Endodermal cell (in vitro differentiated cells): Measurements from ENCODE around the gene CD2. TPM values are rescaled to one million over a fixed set of nuclear protein-coding genes. Genes with fewer than 3 reads are reported as not detected.

Source experiments
- DNase-seq: peaks from one replicate; pipeline ENCODE4 v3.0.0-alpha.2; 2017
- H3K27ac ChIP-seq: 2 replicates; pipeline ENCODE4 v1.5.1; 2013; ENCODE audit warnings: mild to moderate bottlenecking, low read depth, low read length, moderate library complexity
- H3K27me3 ChIP-seq: 2 replicates; pipeline ENCODE4 v1.6.1; 2013; ENCODE audit warnings: mild to moderate bottlenecking, low read length, moderate library complexity; ENCODE audit not compliant: insufficient read depth, control insufficient read depth, poor library complexity, severe bottlenecking
- H3K36me3 ChIP-seq: 2 replicates; pipeline ENCODE4 v1.7.0; 2013; ENCODE audit warnings: mild to moderate bottlenecking, low read length, moderate library complexity; ENCODE audit not compliant: control insufficient read depth, insufficient read depth
- H3K4me1 ChIP-seq: one replicate; pipeline ENCODE4 v1.7.0; 2013; ENCODE audit warnings: low read length; ENCODE audit not compliant: control insufficient read depth, insufficient read depth
- H3K4me3 ChIP-seq: 2 replicates; pipeline ENCODE4 v1.5.1; 2013; ENCODE audit warnings: mild to moderate bottlenecking, low read length, moderate library complexity
- H3K9ac ChIP-seq: 2 replicates; pipeline ENCODE4 v1.6.1; 2013; ENCODE audit warnings: mild to moderate bottlenecking, low read length, moderate library complexity; ENCODE audit not compliant: poor library complexity, severe bottlenecking; ENCODE audit errors: extremely low read depth
- H3K9me3 ChIP-seq: 2 replicates; pipeline ENCODE4 v1.6.1; 2013; ENCODE audit warnings: mild to moderate bottlenecking, low read length, moderate library complexity; ENCODE audit not compliant: control insufficient read depth
- H3K27ac Mint-ChIP-seq: 2 replicates; pipeline ENCODE4 v1.8.0; 2020; ENCODE audit warnings: mixed read lengths
- H3K27me3 Mint-ChIP-seq: 2 replicates; pipeline ENCODE4 v1.8.0; 2021; ENCODE audit warnings: mild to moderate bottlenecking, mixed read lengths; ENCODE audit not compliant: insufficient read depth
- H3K36me3 Mint-ChIP-seq: 2 replicates; pipeline ENCODE4 v1.8.0; 2020; ENCODE audit warnings: low read depth, mixed read lengths
- H3K4me1 Mint-ChIP-seq: 2 replicates; pipeline ENCODE4 v1.8.0; 2020; ENCODE audit warnings: mixed read lengths
- H3K4me3 Mint-ChIP-seq: 2 replicates; pipeline ENCODE4 v1.8.0; 2020; ENCODE audit warnings: mild to moderate bottlenecking, moderate library complexity, mixed read lengths
- H3K9me3 Mint-ChIP-seq: 2 replicates; pipeline ENCODE4 v1.8.0; 2020; ENCODE audit warnings: mild to moderate bottlenecking, mixed read lengths
- CTCF ChIP-seq: fragments of 200-600 bp; sonication (generic); conservative IDR thresholded peaks from 2 replicates; pipeline ENCODE4 v1.5.0; 2021; ENCODE audit warnings: antibody characterized with exemption, mild to moderate bottlenecking
- WGBS, 2 experiments: methylation state at CpG; one replicate each; pipeline versions ENCODE4 v1.1.5 to v1.1.7; 2013; ENCODE audit warnings: missing lambda C conversion rate in 2 of 2, mixed read lengths in 1 of 2; ENCODE audit not compliant: insufficient coverage in 1 of 2, insufficient read length in 1 of 2; 5-methylcytosine and 5-hydroxymethylcytosine counted together
- total RNA-seq, 2 donors: library from RNA; stranded (reverse); fragmentation: NEBNext Ultra II Directional in 1 of 2; extraction: Animal tissue kit (Norgen Biotek cat#: 25700) in 1 of 2; gene quantifications; 2 replicates in 1 of 2; 3 replicates in 1 of 2; pipeline ENCODE4 v1.2.1, GENCODE V29; 2021

Gene CD2
- total RNA-seq, 2 donors from 2014 or later = not detected

DNA sequence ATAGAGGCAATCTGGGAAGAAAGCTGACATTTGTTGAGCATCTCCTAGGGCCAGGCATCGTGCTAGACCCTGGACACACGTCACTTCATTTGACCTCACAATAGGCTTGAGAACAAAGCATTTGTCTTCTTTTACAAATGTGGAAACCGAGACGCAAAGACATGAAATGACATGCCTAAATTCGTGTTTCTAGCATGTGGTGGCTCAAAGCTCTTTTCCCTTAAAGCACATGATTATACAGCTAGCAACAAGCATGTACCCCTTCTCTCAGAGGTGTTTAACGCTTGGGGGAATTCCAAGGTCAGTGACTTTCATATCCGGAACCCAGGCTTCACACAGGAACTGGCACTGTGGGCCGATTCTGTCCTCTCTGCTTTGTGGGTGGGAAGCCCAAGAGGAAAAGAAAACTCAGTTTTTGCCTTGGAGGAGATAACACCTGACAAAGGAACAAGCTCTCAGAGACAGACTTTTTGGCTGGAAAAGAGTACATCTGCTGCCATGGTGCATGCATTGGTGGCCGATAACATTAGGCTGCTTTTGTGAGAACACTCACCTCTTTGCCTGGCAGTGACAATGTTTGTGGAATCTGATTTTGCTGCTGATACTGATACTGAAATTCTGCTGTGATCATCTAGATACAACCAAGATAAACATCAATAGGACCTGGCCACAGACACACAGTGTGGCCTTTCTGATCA is 15.4 kb upstream of the CD2 start:
- no peaks in the 10 kb centered on the region for H3K27me3 ChIP-seq
- no peaks in the 10 kb centered on the region for H3K4me1 ChIP-seq
- Mint-ChIP-seq H3K4me3 (no peak overlapping the region), H3K27ac (no peak overlapping the region), H3K4me1 (no peaks in the 10 kb centered on the region), H3K36me3 (peaks cover 9% of the 10 kb centered on the region), H3K9me3 (peaks cover 26% of the 10 kb centered on the region), H3K27me3 (peaks cover 3% of the 10 kb centered on the region)
- H3K9me3 ChIP-seq = peaks cover 14% of the 10 kb centered on the region
- 86 to 90% methylated on average over 7 to 9 of the region's 9 CpGs for WGBS, 2 experiments
- DNase-seq = no peak
- H3K9ac ChIP-seq = no peak overlapping the region
- H3K4me3 ChIP-seq = no peak overlapping the region
- no peak overlapping the region for H3K27ac ChIP-seq
- H3K36me3 ChIP-seq = no peaks in the 10 kb centered on the region
- no peak for TF ChIP-seq CTCF

GRCh38 chr1:116739371-116740012 is 14.7 kb upstream of the CD2 start:
- H3K4me1 ChIP-seq = no peaks in the 10 kb centered on the region
- Mint-ChIP-seq H3K36me3 (peaks cover 11% of the 10 kb centered on the region), H3K4me3 (no peak overlapping the region), H3K9me3 (peaks cover 33% of the 10 kb centered on the region), H3K27me3 (peaks cover 3% of the 10 kb centered on the region), H3K4me1 (no peaks in the 10 kb centered on the region), H3K27ac (no peak overlapping the region)
- H3K4me3 ChIP-seq = no peak overlapping the region
- 93 to 100% methylated on average over 4 to 7 of the region's 7 CpGs for WGBS, 2 experiments
- TF ChIP-seq CTCF = no peak
- no peaks in the 10 kb centered on the region for H3K36me3 ChIP-seq
- no peak overlapping the region for H3K9ac ChIP-seq
- H3K27me3 ChIP-seq = no peaks in the 10 kb centered on the region
- peaks cover 19% of the 10 kb centered on the region for H3K9me3 ChIP-seq
- H3K27ac ChIP-seq = no peak overlapping the region
- peak; percentile 24 for DNase-seq

DNA sequence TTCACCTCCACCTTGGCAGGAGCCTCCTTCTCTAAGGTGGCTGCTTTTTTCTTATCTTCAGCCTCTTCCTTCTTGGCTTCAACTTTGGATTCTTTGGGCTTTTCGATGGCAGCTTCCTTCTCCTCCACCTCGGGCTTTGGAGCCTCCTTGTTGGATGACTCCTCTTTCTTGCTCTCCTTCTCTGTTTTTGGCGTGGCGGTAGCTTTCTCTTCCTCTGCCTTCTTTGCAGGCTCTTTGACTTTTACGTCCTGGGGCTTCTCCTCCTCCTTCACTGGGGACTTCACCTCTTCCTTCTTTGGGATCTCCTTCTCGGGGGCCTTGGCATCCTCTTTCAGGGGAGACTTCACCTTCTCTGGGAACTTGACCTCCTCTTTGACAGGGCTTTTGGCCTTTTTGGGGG is 13.9 kb upstream of the CD2 start:
- Histone ChIP-seq H3K9me3 (peaks cover 19% of the 10 kb centered on the region), H3K27me3 (no peaks in the 10 kb centered on the region), H3K9ac (no peak overlapping the region), H3K4me1 (no peaks in the 10 kb centered on the region), H3K4me3 (no peak overlapping the region), H3K36me3 (no peaks in the 10 kb centered on the region), H3K27ac (no peak overlapping the region)
- Mint-ChIP-seq H3K27me3 (peaks cover 3% of the 10 kb centered on the region), H3K4me1 (no peaks in the 10 kb centered on the region), H3K4me3 (no peak overlapping the region), H3K9me3 (peaks cover 41% of the 10 kb centered on the region), H3K36me3 (peaks cover 11% of the 10 kb centered on the region), H3K27ac (no peak overlapping the region)
- WGBS, 2 experiments = 92 to 93% methylated on average over 4 to 6 of the region's 6 CpGs
- no peak for TF ChIP-seq CTCF
- peak; percentile 23 for DNase-seq
